Neutrophil (primary cell): Measurements from ENCODE around the gene ELOB.
A peak's percentile ranks its signal among the peaks of the same experiment; 100 is the strongest.

Experiments
- H3K27ac ChIP-seq: fragments of 200-600 bp; sonication (generic); 2 replicates; pipeline ENCODE4 v1.5.1; 2016; ENCODE audit warnings: mild to moderate bottlenecking, moderate library complexity
- H3K27me3 ChIP-seq: fragments of 200-600 bp; sonication (generic); 2 replicates; pipeline ENCODE4 v1.6.0; 2016; ENCODE audit warnings: mild to moderate bottlenecking
- H3K36me3 ChIP-seq: fragments of 200-600 bp; sonication (generic); 2 replicates; pipeline ENCODE4 v1.5.1; 2017
- H3K4me1 ChIP-seq, 2 experiments: fragments of 200-600 bp in 1 of 2; sonication (generic) in 1 of 2; 1 replicate in 1 of 2; 2 replicates in 1 of 2; pipeline versions ENCODE4 v1.5.1 to v1.6.1; 2013 to 2016; ENCODE audit warnings: low read depth in 1 of 2, low read length in 1 of 2, mild to moderate bottlenecking in 1 of 2, moderate library complexity in 1 of 2; ENCODE audit not compliant: control insufficient read depth in 1 of 2, insufficient read depth in 1 of 2
- H3K4me3 ChIP-seq, 2 experiments: fragments of 200-600 bp in 1 of 2; sonication (generic) in 1 of 2; 1 replicate in 1 of 2; 2 replicates in 1 of 2; pipeline ENCODE4 v1.5.1; 2013 to 2016; ENCODE audit warnings: low read depth in 1 of 2, low read length in 1 of 2, mild to moderate bottlenecking in 1 of 2, moderate library complexity in 1 of 2
- H3K9me3 ChIP-seq: fragments of 200-600 bp; sonication (generic); 2 replicates; pipeline ENCODE4 v1.5.1; 2016
- CTCF ChIP-seq: fragments of 200-600 bp; sonication (generic); IDR thresholded peaks from 2 replicates; pipeline ENCODE4 v1.5.1; 2016; ENCODE audit warnings: antibody characterized with exemption

The ELOB gene

GRCh38 chr16:2777231-2777902 is at the start of gene ELOB:
TSS of gene ELOB (minus strand) at chr16:2777280. CDS start at chr16:2777239, 41 bp downstream.
- peak within 1 kb of the TSS; percentile 92 to 100 for H3K4me3 ChIP-seq
- no peak for TF ChIP-seq CTCF
- peaks cover 30 to 33% of the 10 kb centered on the region in 2 experiments for H3K4me1 ChIP-seq
- H3K27ac ChIP-seq: peak within 1 kb of the TSS; percentile 92
- no peaks in the 10 kb centered on the region for H3K27me3 ChIP-seq
- no peaks in the 10 kb centered on the region for H3K9me3 ChIP-seq
- peaks cover 29% of the 10 kb centered on the region for H3K36me3 ChIP-seq

- Histone ChIP-seq H3K36me3 (no peaks in the 10 kb centered on the region), H3K27ac (no peak overlapping the region), H3K4me1 (peaks cover 12 to 14% of the 10 kb centered on the region in 2 experiments), H3K27me3 (no peaks in the 10 kb centered on the region), H3K4me3 (no peak overlapping the region), H3K9me3 (no peaks in the 10 kb centered on the region)
- TF ChIP-seq CTCF: no peak
Observed at GRCh38 chr16:2825906-2826305, 48.8 kb upstream of the ELOB start.

DNA sequence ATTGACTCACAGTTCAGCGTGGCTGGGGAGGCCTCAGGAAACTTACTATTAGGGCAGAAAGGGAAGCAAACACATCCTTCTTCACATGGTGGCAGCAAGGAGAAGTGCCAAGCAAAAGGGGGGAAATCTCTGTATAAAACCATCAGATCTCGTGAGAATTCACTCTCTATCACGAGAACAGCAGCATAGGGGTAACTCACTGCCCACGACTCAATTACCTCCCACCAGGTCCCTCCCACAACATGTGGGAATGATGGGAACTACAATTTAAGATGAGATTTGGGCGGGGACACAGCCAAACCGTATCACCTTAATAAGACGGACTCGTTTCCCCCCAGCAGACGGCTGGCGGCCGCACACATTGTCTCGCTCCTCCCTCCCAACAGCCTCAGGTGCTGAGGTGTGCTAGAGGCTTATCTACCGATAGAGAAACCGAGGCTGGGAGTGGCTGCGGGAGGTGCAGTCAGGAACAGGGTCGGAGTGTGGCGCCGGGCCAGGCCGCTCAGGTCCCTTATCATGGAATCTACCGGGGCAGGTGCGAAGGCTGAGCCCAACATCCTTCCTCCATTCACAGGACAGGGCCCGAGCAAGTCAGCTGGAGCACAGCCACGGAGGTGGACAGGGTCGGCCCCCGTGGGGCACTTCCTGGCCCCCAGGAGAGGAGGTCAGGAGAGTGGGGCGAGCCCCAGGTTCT is 48.1 kb upstream of the ELOB start:
- no peaks in the 10 kb centered on the region for H3K27me3 ChIP-seq
- H3K27ac ChIP-seq: no peak overlapping the region
- H3K4me3 ChIP-seq: no peak overlapping the region
- H3K9me3 ChIP-seq: no peaks in the 10 kb centered on the region
- peaks cover 7 to 8% of the 10 kb centered on the region in 2 experiments for H3K4me1 ChIP-seq
- H3K36me3 ChIP-seq: no peaks in the 10 kb centered on the region
- no peak for TF ChIP-seq CTCF

GRCh38 chr16:2824626-2825025 is 47.5 kb upstream of the ELOB start:
- H3K4me1 ChIP-seq: peaks cover 1 to 2% of the 10 kb centered on the region in 2 experiments
- H3K36me3 ChIP-seq: no peaks in the 10 kb centered on the region
- TF ChIP-seq CTCF: no peak
- no peak overlapping the region for H3K4me3 ChIP-seq
- no peaks in the 10 kb centered on the region for H3K9me3 ChIP-seq
- no peak overlapping the region for H3K27ac ChIP-seq
- no peaks in the 10 kb centered on the region for H3K27me3 ChIP-seq

DNA sequence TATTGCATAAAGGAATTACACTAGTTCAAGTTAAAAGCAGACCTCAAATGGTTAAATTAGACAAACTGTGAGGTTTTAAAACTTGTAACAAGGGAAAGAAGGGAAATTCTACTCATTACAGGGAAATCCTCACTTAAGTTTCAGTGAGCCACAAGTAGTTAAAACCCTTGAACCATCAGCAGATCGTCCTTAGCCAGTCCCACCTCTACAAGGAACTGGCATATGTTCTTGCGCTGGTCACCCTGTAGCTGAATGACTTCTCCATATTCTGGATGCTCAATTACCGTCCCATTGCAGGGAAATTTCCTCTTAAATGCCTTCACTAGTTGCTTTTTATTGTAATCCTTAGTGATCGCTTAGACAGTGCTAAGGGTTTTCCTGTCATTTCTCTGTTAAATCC is 45.4 kb upstream of the ELOB start:
- H3K36me3 ChIP-seq: no peaks in the 10 kb centered on the region
- H3K27ac ChIP-seq: no peak overlapping the region
- H3K4me1 ChIP-seq: no peaks in the 10 kb centered on the region
- H3K4me3 ChIP-seq: no peak overlapping the region
- no peak for TF ChIP-seq CTCF
- no peaks in the 10 kb centered on the region for H3K9me3 ChIP-seq
- no peaks in the 10 kb centered on the region for H3K27me3 ChIP-seq
